WTC11 (cell line): ENCODE measurements around the gene FPR2.
A peak's percentile ranks its signal among the peaks of the same experiment; 100 is the strongest.

ENCODE experiments used
- CBFB ChIP-seq: sonication (generic); formaldehyde crosslinking; IDR thresholded peaks from 2 replicates; pipeline ENCODE4 v1.8.1; 2022; ENCODE audit warnings: mild to moderate bottlenecking, low read depth, missing genetic modification reagents
- E2F1 ChIP-seq: sonication (generic); formaldehyde crosslinking; IDR thresholded peaks from 2 replicates; pipeline ENCODE4 v1.8.0; 2022; ENCODE audit warnings: mild to moderate bottlenecking, missing genetic modification reagents
- ETV6 ChIP-seq: sonication (generic); formaldehyde crosslinking; IDR thresholded peaks from 2 replicates; pipeline ENCODE4 v1.8.1; 2022; ENCODE audit warnings: mild to moderate bottlenecking, missing genetic modification reagents
- NFE2L1 ChIP-seq: sonication (generic); formaldehyde crosslinking; IDR thresholded peaks from 2 replicates; pipeline ENCODE4 v1.8.1; 2023; ENCODE audit warnings: missing genetic modification reagents
- RELA ChIP-seq: sonication (generic); formaldehyde crosslinking; IDR thresholded peaks from 2 replicates; pipeline ENCODE4 v1.8.1; 2022; ENCODE audit warnings: missing genetic modification reagents, mild to moderate bottlenecking, borderline replicate concordance
- TEAD1 ChIP-seq: sonication (generic); formaldehyde crosslinking; IDR thresholded peaks from 2 replicates; pipeline ENCODE4 v1.8.0; 2022; ENCODE audit warnings: mild to moderate bottlenecking, missing genetic modification reagents
- ZNF263 ChIP-seq: sonication (generic); formaldehyde crosslinking; IDR thresholded peaks from 2 replicates; pipeline ENCODE4 v1.8.1; 2022; ENCODE audit warnings: low read depth, mild to moderate bottlenecking, moderate library complexity, missing genetic modification reagents
- TF ChIP-seq, protein P1 (sequence below): sonication (generic); formaldehyde crosslinking; IDR thresholded peaks from 2 replicates; pipeline ENCODE4 v1.8.0; 2022; ENCODE audit warnings: missing genetic modification reagents
- TF ChIP-seq, protein P2 (sequence below): sonication (generic); formaldehyde crosslinking; IDR thresholded peaks from 2 replicates; pipeline ENCODE4 v1.8.0; 2022; ENCODE audit warnings: mild to moderate bottlenecking, missing genetic modification reagents
- TF ChIP-seq, protein P3 (sequence below): fragments of 200-600 bp; IDR thresholded peaks from 2 replicates; pipeline ENCODE4 v1.8.0; 2022; ENCODE audit warnings: antibody characterized with exemption

GRCh38 chr19:51807111-51807701 lies 46.2 kb downstream of the FPR2 start:
- TF ChIP-seq, protein P1, sequence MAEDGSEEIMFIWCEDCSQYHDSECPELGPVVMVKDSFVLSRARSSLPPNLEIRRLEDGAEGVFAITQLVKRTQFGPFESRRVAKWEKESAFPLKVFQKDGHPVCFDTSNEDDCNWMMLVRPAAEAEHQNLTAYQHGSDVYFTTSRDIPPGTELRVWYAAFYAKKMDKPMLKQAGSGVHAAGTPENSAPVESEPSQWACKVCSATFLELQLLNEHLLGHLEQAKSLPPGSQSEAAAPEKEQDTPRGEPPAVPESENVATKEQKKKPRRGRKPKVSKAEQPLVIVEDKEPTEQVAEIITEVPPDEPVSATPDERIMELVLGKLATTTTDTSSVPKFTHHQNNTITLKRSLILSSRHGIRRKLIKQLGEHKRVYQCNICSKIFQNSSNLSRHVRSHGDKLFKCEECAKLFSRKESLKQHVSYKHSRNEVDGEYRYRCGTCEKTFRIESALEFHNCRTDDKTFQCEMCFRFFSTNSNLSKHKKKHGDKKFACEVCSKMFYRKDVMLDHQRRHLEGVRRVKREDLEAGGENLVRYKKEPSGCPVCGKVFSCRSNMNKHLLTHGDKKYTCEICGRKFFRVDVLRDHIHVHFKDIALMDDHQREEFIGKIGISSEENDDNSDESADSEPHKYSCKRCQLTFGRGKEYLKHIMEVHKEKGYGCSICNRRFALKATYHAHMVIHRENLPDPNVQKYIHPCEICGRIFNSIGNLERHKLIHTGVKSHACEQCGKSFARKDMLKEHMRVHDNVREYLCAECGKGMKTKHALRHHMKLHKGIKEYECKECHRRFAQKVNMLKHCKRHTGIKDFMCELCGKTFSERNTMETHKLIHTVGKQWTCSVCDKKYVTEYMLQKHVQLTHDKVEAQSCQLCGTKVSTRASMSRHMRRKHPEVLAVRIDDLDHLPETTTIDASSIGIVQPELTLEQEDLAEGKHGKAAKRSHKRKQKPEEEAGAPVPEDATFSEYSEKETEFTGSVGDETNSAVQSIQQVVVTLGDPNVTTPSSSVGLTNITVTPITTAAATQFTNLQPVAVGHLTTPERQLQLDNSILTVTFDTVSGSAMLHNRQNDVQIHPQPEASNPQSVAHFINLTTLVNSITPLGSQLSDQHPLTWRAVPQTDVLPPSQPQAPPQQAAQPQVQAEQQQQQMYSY (CRISPR knock-in tag), result no peak
- TF ChIP-seq RELA (CRISPR knock-in tag) (no peak), E2F1 (CRISPR knock-in tag) (no peak), NFE2L1 (CRISPR knock-in tag) (no peak), TEAD1 (CRISPR knock-in tag) (peak; percentile 34; the same call in 1 of the 2 replicates), ZNF263 (CRISPR knock-in tag) (no peak), CBFB (CRISPR knock-in tag) (no peak), ETV6 (no peak)
- TF ChIP-seq, protein P2, sequence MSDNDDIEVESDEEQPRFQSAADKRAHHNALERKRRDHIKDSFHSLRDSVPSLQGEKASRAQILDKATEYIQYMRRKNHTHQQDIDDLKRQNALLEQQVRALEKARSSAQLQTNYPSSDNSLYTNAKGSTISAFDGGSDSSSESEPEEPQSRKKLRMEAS, result no peak
- TF ChIP-seq, protein P3, sequence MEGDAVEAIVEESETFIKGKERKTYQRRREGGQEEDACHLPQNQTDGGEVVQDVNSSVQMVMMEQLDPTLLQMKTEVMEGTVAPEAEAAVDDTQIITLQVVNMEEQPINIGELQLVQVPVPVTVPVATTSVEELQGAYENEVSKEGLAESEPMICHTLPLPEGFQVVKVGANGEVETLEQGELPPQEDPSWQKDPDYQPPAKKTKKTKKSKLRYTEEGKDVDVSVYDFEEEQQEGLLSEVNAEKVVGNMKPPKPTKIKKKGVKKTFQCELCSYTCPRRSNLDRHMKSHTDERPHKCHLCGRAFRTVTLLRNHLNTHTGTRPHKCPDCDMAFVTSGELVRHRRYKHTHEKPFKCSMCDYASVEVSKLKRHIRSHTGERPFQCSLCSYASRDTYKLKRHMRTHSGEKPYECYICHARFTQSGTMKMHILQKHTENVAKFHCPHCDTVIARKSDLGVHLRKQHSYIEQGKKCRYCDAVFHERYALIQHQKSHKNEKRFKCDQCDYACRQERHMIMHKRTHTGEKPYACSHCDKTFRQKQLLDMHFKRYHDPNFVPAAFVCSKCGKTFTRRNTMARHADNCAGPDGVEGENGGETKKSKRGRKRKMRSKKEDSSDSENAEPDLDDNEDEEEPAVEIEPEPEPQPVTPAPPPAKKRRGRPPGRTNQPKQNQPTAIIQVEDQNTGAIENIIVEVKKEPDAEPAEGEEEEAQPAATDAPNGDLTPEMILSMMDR, result no peak
